ENCODE measurements around the gene FAM149B1. TPM values are rescaled to one million over a fixed set of nuclear protein-coding genes. Genes with fewer than 3 reads are reported as not detected.
"Not testable (repeated sequence)": the region's sequence is repeated elsewhere in the genome, so short reads cannot be mapped to it uniquely, and the experiment has no call there.

Gene FAM149B1
- total and polyA plus RNA-seq, 9 donors: 17.9 to 26.7 (median 22.8) TPM

DNA sequence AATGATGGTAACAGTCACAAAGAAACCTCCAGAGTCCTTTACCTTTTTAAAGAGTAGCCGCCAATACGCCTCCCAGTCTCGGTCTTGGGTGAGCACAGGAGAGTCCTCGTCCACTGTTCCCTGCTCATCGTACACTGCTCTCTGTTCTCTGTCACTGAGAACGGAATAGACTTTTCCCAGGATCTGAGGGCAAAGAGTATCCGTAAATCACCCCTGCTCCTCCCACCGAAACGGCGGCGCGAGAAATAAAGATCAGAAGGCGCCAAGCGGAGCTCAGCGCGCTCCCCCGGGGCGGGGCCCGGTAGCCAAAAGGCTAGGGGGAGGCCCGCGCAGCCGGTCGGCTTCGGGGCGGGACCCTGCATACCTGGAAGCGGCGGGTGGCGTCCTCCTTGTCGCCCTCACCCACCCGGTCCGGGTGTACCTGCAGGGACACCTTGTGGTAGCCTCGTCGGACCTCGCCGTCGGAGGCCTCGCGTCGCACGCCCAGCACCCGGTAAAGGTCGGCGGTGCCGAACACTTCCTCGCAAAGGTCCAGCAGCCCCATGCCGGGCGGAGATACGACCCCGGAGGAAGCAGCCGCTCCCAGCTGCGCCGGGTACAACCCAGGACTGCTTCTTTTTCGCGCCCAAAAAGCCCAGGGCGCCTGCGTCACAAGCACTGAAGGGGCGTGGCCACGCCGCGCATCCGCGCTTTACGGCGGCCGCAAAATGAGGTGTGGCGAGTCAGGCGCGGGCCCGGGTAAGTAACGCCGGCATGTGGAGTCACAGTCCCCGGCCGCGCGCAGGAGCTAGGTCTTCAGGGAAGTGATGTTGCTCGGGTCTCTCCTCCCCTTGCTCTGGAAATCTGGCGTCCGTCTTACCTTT is 79.0 kb downstream of the FAM149B1 start, which contains the start of gene DNAJC9:
TSS of gene DNAJC9 (minus strand) at position 610 of the 863 bp plus-strand sequence. CDS start at position 544, 66 bp downstream.
- WGBS (ENCODE audit: insufficient coverage): 0% methylated on average over 77 of the region's 78 CpGs
- H3K27me3 ChIP-seq (ENCODE audit: control insufficient read depth, insufficient read depth, low read length): no peaks in the 10 kb centered on the region
- peak; percentile 97 for DNase-seq
- H3K4me3 ChIP-seq (ENCODE audit: low read length): peak within 1 kb of the TSS; percentile 86
- peak within 1 kb of the TSS; percentile 90 for H3K27ac ChIP-seq (ENCODE audit: low read length)
- H3K36me3 ChIP-seq (ENCODE audit: control insufficient read depth, insufficient read depth, low read length): peaks cover 46% of the 10 kb centered on the region
- peaks cover 15% of the 10 kb centered on the region for H3K4me1 ChIP-seq (ENCODE audit: control insufficient read depth, insufficient read depth, low read length)
- H3K9me3 ChIP-seq (replicated peaks; ENCODE audit: control insufficient read depth, low read depth, low read length): no peaks in the 10 kb centered on the region

DNA sequence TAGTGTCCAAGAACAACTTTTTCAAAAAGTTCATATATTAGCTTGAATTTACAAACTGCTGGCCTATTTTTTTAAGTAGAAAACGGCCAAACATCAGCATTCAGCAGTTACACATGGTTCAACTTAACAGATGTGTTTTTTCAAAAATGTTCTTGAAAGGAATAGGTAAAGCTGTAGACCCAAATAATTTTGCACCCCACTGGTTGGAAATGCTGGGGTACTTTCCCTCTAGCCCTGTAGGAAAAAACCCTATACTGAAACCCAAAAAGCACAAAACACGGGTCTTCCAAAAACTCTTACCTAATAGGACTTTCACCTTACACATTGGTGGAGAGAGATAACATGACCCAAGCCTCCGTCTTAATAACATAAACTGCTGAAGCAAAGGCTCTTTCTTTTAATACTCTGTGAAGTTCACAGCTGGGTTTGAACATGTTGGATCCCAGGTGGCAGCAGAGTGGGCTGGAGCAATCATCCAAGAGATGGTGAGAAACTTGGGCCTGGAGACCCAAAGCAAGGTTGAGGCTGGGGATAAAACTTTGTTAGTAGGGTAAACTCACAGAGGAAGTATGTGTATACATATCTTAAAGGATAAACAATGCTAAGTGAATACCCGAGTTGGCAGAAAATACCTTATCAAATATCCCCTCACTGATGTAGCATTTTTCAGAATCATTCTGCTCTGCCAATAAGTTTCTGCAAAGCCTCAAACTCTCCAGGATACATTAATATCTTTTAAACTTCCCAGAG is 79.8 kb downstream of the FAM149B1 start:
- peaks cover 43% of the 10 kb centered on the region for H3K36me3 ChIP-seq (ENCODE audit: control insufficient read depth, insufficient read depth, low read length)
- peak overlapping the region; percentile 86 for H3K4me3 ChIP-seq (ENCODE audit: low read length)
- WGBS (ENCODE audit: insufficient coverage): no CpG with 5 or more reads among the region's 4 CpGs
- no peak for DNase-seq
- peaks cover 16% of the 10 kb centered on the region for H3K4me1 ChIP-seq (ENCODE audit: control insufficient read depth, insufficient read depth, low read length)
- no peaks in the 10 kb centered on the region for H3K9me3 ChIP-seq (replicated peaks; ENCODE audit: control insufficient read depth, low read depth, low read length)
- H3K27ac ChIP-seq (ENCODE audit: low read length): peak overlapping the region; percentile 90
- no peaks in the 10 kb centered on the region for H3K27me3 ChIP-seq (ENCODE audit: control insufficient read depth, insufficient read depth, low read length)

DNA sequence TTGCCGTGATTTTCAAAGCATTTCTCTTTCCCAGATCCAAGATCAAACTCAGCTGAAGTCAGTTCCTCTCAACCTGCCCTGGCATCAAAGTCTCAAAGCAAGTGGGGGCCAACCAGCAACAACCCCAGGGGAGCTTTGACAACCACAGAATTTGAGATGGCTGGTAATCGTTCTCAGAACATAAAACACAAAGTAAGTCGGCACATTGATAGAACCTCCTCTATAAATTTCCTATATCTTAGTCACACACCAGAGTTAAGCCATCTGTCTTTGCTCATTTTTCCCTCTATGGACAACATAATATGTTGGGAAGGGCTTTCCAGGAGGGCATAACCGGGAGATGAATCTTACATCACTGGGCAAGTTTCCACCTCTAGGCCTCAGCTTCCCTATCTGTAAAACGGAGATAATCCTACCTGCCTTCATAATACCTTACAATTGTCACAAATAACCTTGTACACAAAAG is 80.4 kb downstream of the FAM149B1 start:
- H3K27ac ChIP-seq (ENCODE audit: low read length): no peak overlapping the region

DNA sequence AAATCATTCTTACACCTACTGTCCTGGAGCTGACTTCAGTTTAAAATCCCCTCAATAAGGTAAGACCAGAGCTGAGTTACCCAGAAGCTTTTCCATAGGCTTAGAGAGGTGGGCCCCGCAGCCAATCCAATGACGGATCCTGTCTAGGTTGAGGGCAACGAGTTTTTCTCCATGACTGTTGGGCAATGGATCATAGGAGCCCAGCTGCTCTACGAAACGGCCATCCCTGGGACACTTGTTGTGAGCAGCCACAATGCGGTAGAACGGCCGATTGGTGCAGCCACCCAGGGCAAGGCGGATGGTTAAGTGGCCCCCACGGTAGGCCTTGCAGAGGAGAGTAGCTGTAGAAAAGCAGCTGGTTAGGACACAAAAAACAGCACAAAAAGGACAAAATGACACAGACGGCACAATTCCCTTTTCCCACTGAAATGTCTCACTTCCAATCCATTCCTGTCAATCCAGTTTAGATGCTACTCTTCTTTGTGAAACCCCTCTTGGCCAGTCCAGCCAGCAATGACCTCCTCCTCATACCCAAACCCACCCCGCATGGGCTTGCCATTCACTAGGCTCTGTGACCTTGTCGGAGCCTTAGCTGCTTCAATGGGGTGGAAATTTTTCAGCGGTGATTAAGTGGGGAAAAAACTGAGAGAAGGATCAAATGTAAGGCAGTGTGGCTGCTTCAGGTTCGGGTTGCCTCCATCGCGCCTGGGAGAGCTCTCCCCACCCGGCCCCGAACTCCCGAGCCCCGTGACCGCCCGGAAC is 83.9 kb downstream of the FAM149B1 start:
- WGBS (ENCODE audit: insufficient coverage): 14% methylated on average over 20 of the region's 23 CpGs

More for the DNA sequence above, 80.4 kb downstream of the FAM149B1 start:
- H3K27me3 ChIP-seq (ENCODE audit: control insufficient read depth, insufficient read depth, low read length): no peaks in the 10 kb centered on the region
- peaks cover 40% of the 10 kb centered on the region for H3K36me3 ChIP-seq (ENCODE audit: control insufficient read depth, insufficient read depth, low read length)
- no CpG with 5 or more reads among the region's 5 CpGs for WGBS (ENCODE audit: insufficient coverage)
- DNase-seq: no peak
- peaks cover 18% of the 10 kb centered on the region for H3K4me1 ChIP-seq (ENCODE audit: control insufficient read depth, insufficient read depth, low read length)
- H3K9me3 ChIP-seq (replicated peaks; ENCODE audit: control insufficient read depth, low read depth, low read length): no peaks in the 10 kb centered on the region
- no peak overlapping the region for H3K4me3 ChIP-seq (ENCODE audit: low read length)

DNA sequence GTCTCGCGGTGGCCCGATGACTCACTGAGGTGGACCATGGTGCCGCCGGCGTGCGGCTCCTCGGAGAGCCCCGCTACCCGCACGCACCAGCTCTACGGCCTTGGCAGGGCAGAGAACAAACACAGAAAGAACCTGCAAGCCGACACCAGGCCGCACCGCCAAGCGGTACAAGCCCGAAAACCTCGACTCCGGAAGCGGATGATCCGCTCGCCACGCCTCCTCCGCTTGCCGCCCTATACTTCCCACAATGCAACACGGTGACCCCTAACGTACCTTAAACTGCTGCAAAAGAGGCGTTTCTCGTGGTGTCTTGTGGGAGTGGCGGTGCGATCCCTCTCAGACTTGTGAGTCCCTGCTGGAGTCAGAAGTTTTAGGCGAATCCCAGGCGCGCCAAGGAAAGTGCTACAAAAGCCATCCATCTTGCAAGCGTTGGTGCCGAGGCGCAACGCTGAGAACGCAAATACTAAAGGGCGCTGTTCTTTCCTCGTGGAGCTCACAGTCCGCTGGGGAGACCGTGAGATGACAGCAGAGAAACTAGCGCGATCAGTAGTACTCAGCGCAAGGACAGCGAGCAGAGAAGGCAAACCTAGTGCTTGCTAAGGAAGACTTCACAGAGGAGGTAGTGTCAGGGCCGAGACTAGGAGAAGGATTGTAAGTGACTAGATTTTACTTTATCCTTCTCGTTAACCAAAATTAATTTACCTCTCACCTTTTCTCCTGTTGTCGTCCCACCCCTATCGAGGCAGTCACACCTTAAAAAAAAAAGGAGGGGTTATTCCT is 84.7 kb downstream of the FAM149B1 start, which contains the start of gene MRPS16:
TSS of gene MRPS16 (minus strand) at position 200 of the 780 bp plus-strand sequence. CDS start at position 38, 162 bp downstream.
- Histone ChIP-seq H3K27ac (ENCODE audit: low read length) (peak within 1 kb of the TSS; percentile 89), H3K4me1 (ENCODE audit: control insufficient read depth, insufficient read depth, low read length) (peaks cover 16% of the 10 kb centered on the region), H3K27me3 (ENCODE audit: control insufficient read depth, insufficient read depth, low read length) (no peaks in the 10 kb centered on the region), H3K9me3 (replicated peaks; ENCODE audit: control insufficient read depth, low read depth, low read length) (no peaks in the 10 kb centered on the region), H3K36me3 (ENCODE audit: control insufficient read depth, insufficient read depth, low read length) (peaks cover 26% of the 10 kb centered on the region), H3K4me3 (ENCODE audit: low read length) (peak within 1 kb of the TSS; percentile 99)
- DNase-seq: peak; percentile 99
- 0% methylated on average over 34 of the region's 51 CpGs for WGBS (ENCODE audit: insufficient coverage)

More for the DNA sequence above, 83.9 kb downstream of the FAM149B1 start:
- peak overlapping the region; percentile 89 for H3K27ac ChIP-seq (ENCODE audit: low read length)
- H3K27me3 ChIP-seq (ENCODE audit: control insufficient read depth, insufficient read depth, low read length): no peaks in the 10 kb centered on the region
- no peaks in the 10 kb centered on the region for H3K9me3 ChIP-seq (replicated peaks; ENCODE audit: control insufficient read depth, low read depth, low read length)
- H3K4me3 ChIP-seq (ENCODE audit: low read length): peak overlapping the region; percentile 99
- peaks cover 26% of the 10 kb centered on the region for H3K36me3 ChIP-seq (ENCODE audit: control insufficient read depth, insufficient read depth, low read length)
- DNase-seq: no peak
- H3K4me1 ChIP-seq (ENCODE audit: control insufficient read depth, insufficient read depth, low read length): peaks cover 16% of the 10 kb centered on the region

DNA sequence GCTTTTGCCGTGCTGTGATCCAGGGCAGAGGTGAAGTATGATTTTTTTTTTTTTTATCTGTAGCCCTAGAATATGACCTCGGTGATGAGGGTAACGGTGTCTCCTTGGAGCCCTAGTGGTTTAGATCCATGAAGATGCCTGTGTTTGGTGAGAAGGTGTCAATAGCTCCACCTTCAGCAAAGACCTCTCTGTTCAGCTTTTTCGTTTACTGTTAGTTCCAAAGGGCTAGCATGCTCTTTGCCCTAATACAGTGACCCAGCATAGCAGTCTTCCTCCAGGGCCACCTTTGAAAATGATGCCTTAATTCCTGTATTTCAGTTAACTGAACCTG is 85.3 kb downstream of the FAM149B1 start:
- Histone ChIP-seq H3K4me3 (ENCODE audit: low read length) (peak overlapping the region; percentile 99), H3K36me3 (ENCODE audit: control insufficient read depth, insufficient read depth, low read length) (peaks cover 26% of the 10 kb centered on the region), H3K4me1 (ENCODE audit: control insufficient read depth, insufficient read depth, low read length) (peaks cover 13% of the 10 kb centered on the region), H3K27ac (ENCODE audit: low read length) (peak overlapping the region; percentile 89), H3K27me3 (ENCODE audit: control insufficient read depth, insufficient read depth, low read length) (no peaks in the 10 kb centered on the region), H3K9me3 (replicated peaks; ENCODE audit: control insufficient read depth, low read depth, low read length) (no peaks in the 10 kb centered on the region)
- WGBS (ENCODE audit: insufficient coverage): 0% methylated on average over 2 of the region's 4 CpGs
- DNase-seq: no peak

DNA sequence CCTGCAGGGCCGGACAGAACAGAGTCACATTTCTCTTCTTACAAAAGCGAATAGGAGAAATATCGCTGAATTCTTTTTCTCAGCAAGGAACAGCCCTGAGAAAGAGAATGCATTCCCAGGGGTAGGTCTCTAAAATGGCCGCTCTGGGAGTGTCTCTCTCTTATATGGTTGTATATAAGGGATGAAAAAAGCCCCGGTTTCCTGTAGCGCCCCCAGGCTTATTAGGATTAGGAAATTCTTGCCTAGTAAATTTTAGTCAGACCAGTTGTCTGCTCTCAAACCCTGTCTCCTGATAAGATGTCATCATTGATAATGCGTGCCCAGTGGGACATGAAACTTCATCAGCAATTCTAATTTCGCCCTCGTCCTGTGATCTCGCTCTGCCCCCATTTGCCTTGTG is 90.7 kb downstream of the FAM149B1 start:
- H3K4me1 ChIP-seq (ENCODE audit: control insufficient read depth, insufficient read depth, low read length); H3K4me3 ChIP-seq (ENCODE audit: low read length); H3K27ac ChIP-seq (ENCODE audit: low read length); H3K27me3 ChIP-seq (ENCODE audit: control insufficient read depth, insufficient read depth, low read length); H3K9me3 ChIP-seq (replicated peaks; ENCODE audit: control insufficient read depth, low read depth, low read length); DNase-seq; H3K36me3 ChIP-seq (ENCODE audit: control insufficient read depth, insufficient read depth, low read length): not testable (repeated sequence)
- 95% methylated on average over 4 of the region's 10 CpGs for WGBS (ENCODE audit: insufficient coverage)

DNA sequence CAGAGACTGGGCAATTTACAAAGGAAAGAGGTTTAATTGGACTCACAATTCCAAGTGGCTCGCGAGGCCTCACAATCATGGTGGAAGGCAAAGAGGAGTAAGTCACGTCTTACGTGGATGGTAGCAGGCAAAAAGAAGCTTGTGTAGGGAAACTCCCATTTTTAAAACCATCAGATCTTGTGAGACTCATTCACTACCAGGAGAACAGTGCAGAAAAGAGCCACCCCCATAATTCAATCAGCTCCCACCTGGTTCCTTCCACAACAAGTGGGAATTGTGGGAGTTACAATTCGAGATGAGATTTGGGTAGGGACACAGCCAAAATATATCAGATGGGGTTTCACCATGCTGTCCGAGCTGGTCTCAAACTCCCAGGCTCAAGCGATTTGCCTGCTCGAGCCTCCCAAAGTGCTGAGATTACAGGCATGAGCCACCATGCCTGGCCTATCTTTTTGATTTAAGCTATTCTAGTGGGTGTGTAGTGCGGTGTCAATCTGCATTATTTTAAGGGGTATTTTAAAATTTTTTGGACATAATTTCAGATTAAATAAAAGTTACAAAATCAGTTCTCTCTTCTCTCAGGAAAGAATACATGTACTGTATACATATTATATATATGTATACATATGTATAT is 93.6 kb downstream of the FAM149B1 start:
- no peaks in the 10 kb centered on the region for H3K36me3 ChIP-seq (ENCODE audit: control insufficient read depth, insufficient read depth, low read length)
- H3K4me1 ChIP-seq (ENCODE audit: control insufficient read depth, insufficient read depth, low read length): no peaks in the 10 kb centered on the region
- WGBS (ENCODE audit: insufficient coverage): 100% methylated on average over 1 of the region's 9 CpGs
- peaks cover 3% of the 10 kb centered on the region for H3K9me3 ChIP-seq (replicated peaks; ENCODE audit: control insufficient read depth, low read depth, low read length)
- H3K27ac ChIP-seq (ENCODE audit: low read length): no peak overlapping the region
- no peaks in the 10 kb centered on the region for H3K27me3 ChIP-seq (ENCODE audit: control insufficient read depth, insufficient read depth, low read length)
- DNase-seq: no peak
- H3K4me3 ChIP-seq (ENCODE audit: low read length): no peak overlapping the region

Measured in muscle of leg (tissue), 11 donors.